ENCODE data around the gene HNRNPCL1. TPM values are rescaled to one million over a fixed set of nuclear protein-coding genes. Genes with fewer than 3 reads are reported as not detected.

Gene HNRNPCL1
- total and polyA plus RNA-seq, 2 of the 8 experiments (the other 6 are each of a cell fraction or from before 2014, with no cell fraction given): not detected

- Histone ChIP-seq H3K9me3 (ENCODE audit: insufficient read depth in 2 of 2, low read depth in 1 of 2, low read length in 1 of 2) (peaks cover 22 to 24% of the 10 kb centered on the region in 2 experiments), H2BK20ac (ENCODE audit: low read length) (no peak overlapping the region), H3K27me3 (replicated peaks in 1 of 4; ENCODE audit: control insufficient read depth in 3 of 4, extremely low read depth in 1 of 4, insufficient read depth in 3 of 4, low read length in 3 of 4) (no peaks in the 10 kb centered on the region), H2AK5ac (ENCODE audit: low read depth, low read length) (no peak overlapping the region), H2BK15ac (ENCODE audit: low read length) (no peak overlapping the region), H3K79me2 (ENCODE audit: control insufficient read depth in 1 of 2, insufficient read depth in 2 of 2, low read length in 2 of 2) (no peaks in the 10 kb centered on the region), H2BK120ac (replicated peaks; ENCODE audit: low read depth, low read length) (no peak overlapping the region), H3K4me2 (ENCODE audit: insufficient read depth in 1 of 2, low read depth in 2 of 2, low read length in 2 of 2) (no peak overlapping the region), H4K5ac (ENCODE audit: insufficient read length, low read depth, low read length) (no peak overlapping the region), H2BK12ac (ENCODE audit: low read depth, low read length) (no peak overlapping the region), H3K23me2 (ENCODE audit: low read depth, low read length) (no peaks in the 10 kb centered on the region), H3K4me1 (replicated peaks in 1 of 4; ENCODE audit: control insufficient read depth in 3 of 4, insufficient read depth in 4 of 4, low read length in 3 of 4) (no peaks in the 10 kb centered on the region), H3K14ac (ENCODE audit: insufficient read length) (no peak overlapping the region), H3K23ac (ENCODE audit: insufficient read length) (no peak overlapping the region), H3K36me3 (ENCODE audit: control insufficient read depth in 2 of 4, insufficient read depth in 4 of 4, low read length in 3 of 4) (no peaks in the 10 kb centered on the region), H4K91ac (replicated peaks; ENCODE audit: insufficient read length, low read length) (no peak overlapping the region), H3K4me3 (ENCODE audit: extremely low read depth in 1 of 4, insufficient read depth in 2 of 4, low read depth in 3 of 4, low read length in 4 of 4) (no peak overlapping the region), H4K8ac (ENCODE audit: extremely low read depth, insufficient read depth, low read length) (no peak overlapping the region), H3K56ac (replicated peaks; ENCODE audit: insufficient read length, low read depth, low read length) (no peak overlapping the region), H2BK5ac (ENCODE audit: low read depth, low read length) (no peak overlapping the region), H3K79me1 (ENCODE audit: low read depth, low read length) (no peaks in the 10 kb centered on the region), H3K27ac (ENCODE audit: low read depth, low read length) (no peak overlapping the region), H3K18ac (ENCODE audit: extremely low read depth, low read length) (no peak overlapping the region), H4K20me1 (replicated peaks in 1 of 2; ENCODE audit: control insufficient read depth in 1 of 2, insufficient read depth in 2 of 2, low read length in 2 of 2) (no peaks in the 10 kb centered on the region), H3K9ac (replicated peaks in 1 of 4; ENCODE audit: extremely low read depth in 1 of 4, low read depth in 3 of 4, low read length in 3 of 4) (no peak overlapping the region), H2AFZ (ENCODE audit: low read length) (no peak overlapping the region), H3K4ac (replicated peaks; ENCODE audit: insufficient read length, low read depth, low read length) (no peak overlapping the region)
- CTCF ChIA-PET (ENCODE audit: partially characterized antibody): no interaction called here
- no peak for FAIRE-seq
- WGBS, 2 experiments (ENCODE audit: extremely low coverage in 1 of 2, insufficient coverage in 1 of 2, insufficient read length in 1 of 2, insufficient replicate concordance in 2 of 2, low coverage in 1 of 2, low lambda C conversion rate in 2 of 2, missing lambda C conversion rate in 1 of 2): 87% methylated on average over 2 of the region's 2 CpGs; no CpG with 5 or more reads in 1 of the 2 experiments
- no peak for DNase-seq (ENCODE audit: low read depth in 1 of 2, low spot score in 2 of 2)
- POLR2A ChIA-PET (ENCODE audit: partially characterized antibody): no interaction called here
- TF ChIP-seq CHD1 (IDR thresholded peaks at IDR 0.05; ENCODE audit: low read depth, low read length): no peak
- no peak for TF ChIP-seq CTCF (IDR thresholded peaks at IDR 0.05; ENCODE audit: control extremely low read depth in 1 of 3, insufficient read depth in 1 of 3, low read depth in 1 of 3, low read length in 3 of 3)
- TF ChIP-seq RAD21 (IDR thresholded peaks at IDR 0.05 in 1 of 2, conservative IDR thresholded peaks at IDR 0.05 in 1 of 2; ENCODE audit: low read depth in 2 of 2, low read length in 2 of 2): no peak
- TF ChIP-seq JUN (IDR thresholded peaks at IDR 0.05; ENCODE audit: low read depth, low read length): no peak
- no peak for TF ChIP-seq CEBPB (IDR thresholded peaks at IDR 0.05; ENCODE audit: low read depth, low read length)
- TF ChIP-seq FOSL1 (IDR thresholded peaks at IDR 0.05; ENCODE audit: insufficient read depth, low read depth, low read length): no peak
- TF ChIP-seq SP2 (IDR thresholded peaks at IDR 0.05; ENCODE audit: low read length): no peak
- no peak for TF ChIP-seq ASH2L (IDR thresholded peaks at IDR 0.05; ENCODE audit: low read length)
- TF ChIP-seq TCF12 (IDR thresholded peaks at IDR 0.05; ENCODE audit: low read depth, low read length): no peak
- no peak for TF ChIP-seq HDAC6 (IDR thresholded peaks at IDR 0.05; ENCODE audit: low read depth, low read length)
- TF ChIP-seq JUND (IDR thresholded peaks at IDR 0.05; ENCODE audit: low read length): no peak
- TF ChIP-seq BACH1 (IDR thresholded peaks at IDR 0.05; ENCODE audit: low read length): no peak
- no peak for TF ChIP-seq HDAC2 (IDR thresholded peaks at IDR 0.05; ENCODE audit: borderline replicate concordance in 1 of 2, low read depth in 2 of 2, low read length in 2 of 2)
Measured at GRCh38 chr1:12799730-12800129, 48.8 kb downstream of the HNRNPCL1 start.

Measured in H1 (cell line).